HG03103 (cell line): ENCODE measurements around the gene SLAMF1.
A peak's percentile ranks its signal among the peaks of the same experiment; 100 is the strongest.
"Not testable (repeated sequence)": the region's sequence is repeated elsewhere in the genome, so short reads cannot be mapped to it uniquely, and the experiment has no call there.

ENCODE experiments used
- ATAC-seq: cut with Tn5 transposase; IDR thresholded peaks from one replicate; pipeline ENCODE4 v1.9.1; 2021; ENCODE audit warnings: low read depth; ENCODE audit not compliant: unreplicated experiment

Gene SLAMF1

GRCh38 chr1:160646711-160647328 is at the start of gene SLAMF1:
Gene SLAMF1 (minus strand): TSS chr1:160647044. CDS start chr1:160646945, 99 bp downstream.
- no peak for ATAC-seq

GRCh38 chr1:160692390-160692789 is 45.5 kb upstream of the SLAMF1 start:
- not testable (repeated sequence) for ATAC-seq

GRCh38 chr1:160685266-160685665 is 38.4 kb upstream of the SLAMF1 start:
- ATAC-seq: no peak

- ATAC-seq: no peak
Measured at GRCh38 chr1:160682983-160683865, 36.4 kb upstream of the SLAMF1 start.

- ATAC-seq: no peak
Measured at GRCh38 chr1:160681891-160682140, 35.0 kb upstream of the SLAMF1 start.

GRCh38 chr1:160681066-160681890 is 34.4 kb upstream of the SLAMF1 start:
- ATAC-seq: peak; percentile 61

GRCh38 chr1:160680399-160680798 is 33.6 kb upstream of the SLAMF1 start:
- no peak for ATAC-seq

- no peak for ATAC-seq
Measured at GRCh38 chr1:160679893-160680292, 33.0 kb upstream of the SLAMF1 start.

GRCh38 chr1:160676869-160677597 is 30.2 kb upstream of the SLAMF1 start:
- ATAC-seq: no peak

GRCh38 chr1:160675641-160676410 is 29.0 kb upstream of the SLAMF1 start:
- no peak for ATAC-seq

- no peak for ATAC-seq
Measured at GRCh38 chr1:160674415-160674814, 27.6 kb upstream of the SLAMF1 start.

GRCh38 chr1:160672789-160673695 is 26.2 kb upstream of the SLAMF1 start:
- no peak for ATAC-seq

- ATAC-seq: no peak
Measured at GRCh38 chr1:160671603-160672517, 25.0 kb upstream of the SLAMF1 start.

- no peak for ATAC-seq
Measured at GRCh38 chr1:160670701-160671100, 23.9 kb upstream of the SLAMF1 start.

- no peak for ATAC-seq
Measured at GRCh38 chr1:160669802-160670201, 23.0 kb upstream of the SLAMF1 start.

- ATAC-seq: no peak
Measured at GRCh38 chr1:160669276-160669675, 22.4 kb upstream of the SLAMF1 start.

- ATAC-seq: no peak
Measured at GRCh38 chr1:160667896-160668295, 21.1 kb upstream of the SLAMF1 start.

GRCh38 chr1:160666079-160666442 is 19.2 kb upstream of the SLAMF1 start:
- ATAC-seq: no peak
